ENCODE results near the gene ELMOD2.
"Not testable (repeated sequence)": the region's sequence is repeated elsewhere in the genome, so short reads cannot be mapped to it uniquely, and the experiment has no call there.

ELMOD2 gene, protein sequence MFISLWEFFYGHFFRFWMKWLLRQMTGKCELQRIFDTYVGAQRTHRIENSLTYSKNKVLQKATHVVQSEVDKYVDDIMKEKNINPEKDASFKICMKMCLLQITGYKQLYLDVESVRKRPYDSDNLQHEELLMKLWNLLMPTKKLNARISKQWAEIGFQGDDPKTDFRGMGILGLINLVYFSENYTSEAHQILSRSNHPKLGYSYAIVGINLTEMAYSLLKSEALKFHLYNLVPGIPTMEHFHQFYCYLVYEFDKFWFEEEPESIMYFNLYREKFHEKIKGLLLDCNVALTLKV

DNA sequence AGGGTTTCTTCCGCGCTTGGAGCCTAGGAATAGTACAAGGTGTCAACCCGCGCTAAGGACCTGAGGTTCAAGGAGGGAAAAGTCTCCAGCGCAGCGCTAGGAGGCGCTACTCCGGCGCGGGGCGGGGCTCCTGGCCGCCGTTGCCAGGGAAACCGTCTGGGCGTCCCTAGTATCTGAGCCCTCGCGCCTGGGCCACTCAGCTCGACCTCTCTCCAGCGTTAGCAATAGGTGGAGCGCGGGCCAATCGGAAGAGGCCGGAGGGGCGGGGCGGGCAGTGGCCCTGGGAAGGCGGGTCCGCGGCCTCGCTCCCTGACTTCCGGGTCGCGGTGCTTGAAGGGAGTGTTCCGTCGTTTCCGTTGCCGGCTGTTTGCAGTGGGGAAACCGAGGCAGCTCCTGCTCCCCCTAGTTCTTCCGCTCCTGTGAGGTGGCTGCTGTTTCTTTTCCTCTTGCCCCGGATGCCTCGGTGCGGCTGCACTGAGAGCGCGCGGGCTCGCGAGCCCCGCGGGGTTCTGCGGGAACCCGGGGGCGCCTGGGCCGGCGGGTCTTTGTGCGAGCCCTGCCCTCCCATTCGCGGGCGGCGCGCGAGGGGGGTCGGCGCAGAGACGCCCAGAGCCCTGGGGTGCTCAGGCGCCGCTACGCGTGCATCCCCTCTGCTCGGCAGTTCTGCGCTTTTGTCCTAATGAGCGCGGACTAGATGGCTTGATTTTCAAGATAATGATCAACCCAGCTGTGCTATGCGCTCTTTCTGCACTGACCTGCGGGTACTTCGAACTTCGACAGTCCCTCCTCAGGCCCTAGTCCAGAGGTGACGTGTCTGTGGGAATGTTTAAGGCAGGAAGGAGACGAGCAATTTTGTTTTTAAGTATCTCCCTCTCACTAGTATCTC, at the start of gene ELMOD2:
Gene ELMOD2, plus strand, starts transcription at position 312 of the 886 bp plus-strand sequence. CDS start 1,261 bp downstream, outside the sequence.
- peak; percentile 98 for DNase-seq

DNA sequence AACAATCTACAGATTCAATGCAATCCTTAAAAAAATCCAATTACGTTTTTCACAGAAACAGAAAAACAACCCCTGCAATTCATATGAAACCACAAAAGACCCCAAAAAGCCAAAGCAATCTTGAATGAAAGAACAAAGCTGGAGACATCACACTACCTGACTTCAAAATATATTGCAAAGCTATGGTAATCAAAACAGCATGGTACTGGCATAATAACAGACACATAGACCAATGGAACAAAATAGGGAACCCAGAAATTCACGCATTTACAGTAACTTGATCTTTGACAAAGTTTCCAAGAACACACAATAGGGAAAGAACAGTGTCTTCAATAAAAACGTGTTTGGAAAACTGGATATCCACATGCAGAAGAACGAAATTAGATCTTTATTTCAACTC, 40.5 kb upstream of the ELMOD2 start:
- DNase-seq: no peak

DNA sequence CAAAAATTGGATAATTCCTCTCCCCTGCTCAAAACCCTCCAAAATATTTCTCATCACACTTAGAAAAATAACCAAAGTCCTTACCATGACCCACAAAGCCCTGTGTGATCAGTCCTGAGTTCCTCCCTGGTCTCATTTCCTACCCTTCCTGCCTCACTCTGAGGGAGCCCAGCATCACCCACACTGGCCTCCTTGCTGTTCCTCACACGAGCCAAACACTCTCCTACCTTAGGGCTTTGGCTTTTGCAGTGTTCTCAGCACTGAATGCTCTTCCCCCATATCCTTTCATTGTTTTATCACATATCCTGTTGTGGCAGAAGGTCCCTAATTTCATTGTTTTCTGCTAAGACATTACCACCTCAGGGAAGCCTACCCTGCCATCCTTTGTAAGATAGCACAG, 38.0 kb upstream of the ELMOD2 start:
- DNase-seq: no peak

DNA sequence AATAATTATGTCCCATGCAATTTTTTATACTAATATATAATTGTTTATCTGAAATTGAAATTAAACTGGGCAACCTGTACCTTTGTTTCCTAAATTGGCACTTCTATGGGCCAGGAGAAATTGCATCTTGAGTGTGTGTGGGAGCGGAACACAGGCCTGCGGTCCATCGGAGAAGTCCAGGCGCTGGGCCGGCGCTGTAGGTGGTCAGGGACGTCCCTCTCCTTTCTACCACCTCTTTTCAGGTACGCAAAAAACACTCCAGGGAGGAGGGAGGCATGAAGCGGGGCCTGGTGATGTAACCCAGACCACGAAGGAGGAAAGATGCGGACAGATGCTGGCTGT, 26.6 kb upstream of the ELMOD2 start:
- DNase-seq: no peak

DNA sequence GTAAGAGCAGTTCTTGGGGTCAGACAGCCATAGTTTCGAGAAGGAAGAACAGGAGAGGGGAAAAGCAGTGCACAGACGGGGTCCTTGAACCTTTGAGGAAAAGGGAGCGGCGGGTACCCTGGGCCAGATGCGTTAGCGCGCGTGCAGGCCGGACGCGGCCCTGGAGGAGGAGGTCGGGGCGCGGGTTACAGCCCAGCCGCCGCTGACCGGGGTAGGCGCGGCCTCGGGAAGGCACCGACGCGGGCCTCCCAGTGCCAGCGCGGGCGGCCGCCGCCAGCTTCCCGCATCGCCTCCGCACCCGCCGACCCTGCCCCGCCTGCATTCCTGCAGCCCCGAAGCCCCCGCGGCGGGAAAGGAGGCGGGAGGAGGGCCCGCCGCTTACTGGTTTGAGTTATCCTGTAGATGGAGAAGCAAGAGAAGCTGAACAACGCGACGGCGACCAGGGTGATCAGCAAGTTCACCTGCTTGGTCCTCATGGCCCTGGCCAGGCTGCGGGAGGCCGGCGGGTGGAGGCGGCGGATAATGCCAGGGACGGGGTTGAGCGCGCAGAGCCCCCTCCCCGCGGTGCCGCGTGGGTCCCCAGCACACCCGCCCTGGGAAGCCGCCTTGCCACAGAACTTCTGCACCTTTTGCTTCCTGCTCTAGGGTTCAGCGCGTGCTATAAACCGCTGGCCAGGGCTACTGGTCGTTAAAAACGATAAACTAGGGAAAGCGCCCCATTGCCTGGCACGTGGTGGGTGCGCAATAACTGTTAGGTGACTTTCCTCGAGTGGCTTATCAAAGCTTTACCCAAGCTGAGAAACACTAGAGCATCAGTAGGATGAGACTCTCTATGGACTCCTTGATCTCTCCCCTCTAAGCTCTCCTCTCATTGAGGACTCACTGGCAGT, 26.0 kb upstream of the ELMOD2 start, which contains the start of gene MGAT4D:
Gene MGAT4D, minus strand, starts transcription at position 547 of the 890 bp plus-strand sequence. Its CDS starts 71 bp downstream, at position 476.
- no peak for DNase-seq

DNA sequence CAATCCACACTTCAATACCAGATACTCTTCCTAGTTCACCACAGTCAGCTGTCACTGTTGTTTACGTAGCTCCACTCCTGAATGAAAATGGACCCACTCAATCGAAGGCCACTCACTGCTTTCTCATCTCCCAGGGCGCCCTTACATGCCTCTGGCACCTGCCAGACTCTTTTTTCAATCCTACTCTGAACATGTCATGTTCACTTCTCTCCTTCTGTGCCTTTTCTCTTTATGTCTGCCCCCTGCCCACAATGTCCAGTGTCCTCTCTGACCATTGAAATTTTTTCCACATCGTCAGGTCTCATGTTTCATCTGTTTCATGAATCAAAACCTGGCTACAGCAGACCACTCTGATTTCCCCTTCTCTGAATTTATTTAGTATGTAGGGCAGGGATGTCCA, 24.6 kb upstream of the ELMOD2 start:
- DNase-seq: no peak

DNA sequence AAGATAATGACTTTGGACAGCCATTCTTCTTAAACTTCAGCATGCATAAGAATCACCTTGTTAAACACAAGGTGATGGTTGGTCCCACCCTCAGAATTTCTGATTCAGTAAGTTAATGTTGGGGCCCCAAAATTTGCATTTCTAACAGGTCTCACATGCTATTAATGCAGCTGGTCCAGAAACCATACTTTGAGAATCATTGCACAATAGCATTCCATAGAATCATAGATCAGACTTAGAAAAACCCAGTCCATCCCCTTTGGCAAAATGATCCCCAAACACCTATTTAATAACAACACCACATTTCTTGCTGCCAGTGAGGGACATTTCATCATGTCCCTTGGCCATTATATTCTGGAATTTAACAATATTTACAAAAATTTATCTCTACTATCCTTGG, 19.7 kb upstream of the ELMOD2 start:
- no peak for DNase-seq

DNA sequence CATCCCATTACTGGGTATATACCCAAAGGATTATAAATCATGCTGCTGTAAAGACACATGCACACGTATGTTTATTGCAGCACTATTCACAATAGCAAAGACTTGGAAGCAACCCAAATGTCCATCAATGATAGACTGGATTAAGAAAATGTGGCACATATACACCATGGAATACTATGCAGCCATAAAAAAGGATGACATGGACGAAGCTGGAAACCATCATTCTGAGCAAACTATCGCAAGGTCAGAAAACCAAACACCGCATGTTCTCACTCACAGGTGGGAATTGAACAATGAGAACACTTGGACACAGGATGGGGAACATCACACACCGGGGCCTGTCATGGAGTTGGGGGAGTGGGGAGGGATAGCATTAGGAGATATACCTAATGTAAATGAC, 10.2 kb upstream of the ELMOD2 start:
- DNase-seq: not testable (repeated sequence)

DNA sequence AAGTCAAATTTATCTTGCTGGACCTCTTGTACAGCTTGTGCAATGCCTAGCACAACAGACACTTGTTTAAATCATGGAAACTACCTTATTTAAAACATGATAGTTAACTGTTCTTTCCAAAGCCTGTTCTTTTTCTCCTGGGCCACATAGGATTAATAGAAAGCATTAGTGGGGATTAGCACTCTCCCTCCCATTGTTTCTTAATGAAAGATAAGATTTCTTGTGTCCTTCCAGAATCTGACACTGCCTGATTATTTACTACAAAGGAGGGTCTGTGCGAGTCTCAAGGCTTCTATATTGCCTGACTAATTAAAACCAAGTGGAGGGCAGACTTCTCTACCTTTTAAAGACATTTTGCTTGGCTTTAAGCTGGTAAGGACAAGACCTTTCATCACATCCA, 8.5 kb upstream of the ELMOD2 start:
- DNase-seq: no peak

DNA sequence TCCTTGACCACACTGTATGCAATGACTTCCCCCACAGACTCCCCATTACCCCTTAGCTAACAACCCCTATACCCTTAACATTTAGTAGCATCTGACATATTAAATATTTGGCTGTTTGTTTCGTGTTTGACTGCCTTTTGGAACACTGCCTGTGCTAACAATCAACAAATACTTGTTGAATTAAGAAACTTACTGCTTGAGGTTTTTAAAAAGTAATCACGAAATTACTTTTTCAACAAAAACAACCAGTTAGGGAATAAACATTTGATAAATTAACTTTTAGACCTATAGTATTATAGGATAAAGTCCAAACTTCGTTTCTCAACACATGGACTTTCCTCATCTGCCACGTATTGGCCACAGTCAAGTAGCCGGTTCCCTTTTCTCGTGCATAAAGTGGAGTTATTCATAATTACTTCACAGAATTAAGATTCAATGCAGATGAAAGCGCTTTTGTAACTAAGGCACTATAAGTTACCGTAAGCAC, 555 bp upstream of the ELMOD2 start:
- no peak for DNase-seq

DNA sequence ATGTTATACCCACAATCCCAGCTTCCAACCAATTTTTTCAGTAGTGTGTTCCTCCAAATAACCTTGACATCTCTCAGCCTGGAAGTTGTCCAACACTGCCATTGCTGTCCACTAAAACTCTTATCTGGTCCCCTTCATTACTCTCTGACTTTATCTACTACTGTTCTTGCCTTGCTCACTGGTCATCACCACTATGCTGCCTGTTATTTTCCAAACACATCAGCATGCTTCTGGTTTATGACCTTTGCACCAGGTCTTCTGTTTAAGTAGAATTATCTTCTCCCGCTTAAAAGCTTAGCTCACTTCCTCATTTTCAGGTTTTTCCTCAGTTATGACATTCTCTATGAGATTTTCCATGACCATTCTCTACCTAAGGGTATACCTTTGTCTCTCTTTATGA, 5.5 kb downstream of the ELMOD2 start:
- no peak for DNase-seq

DNA sequence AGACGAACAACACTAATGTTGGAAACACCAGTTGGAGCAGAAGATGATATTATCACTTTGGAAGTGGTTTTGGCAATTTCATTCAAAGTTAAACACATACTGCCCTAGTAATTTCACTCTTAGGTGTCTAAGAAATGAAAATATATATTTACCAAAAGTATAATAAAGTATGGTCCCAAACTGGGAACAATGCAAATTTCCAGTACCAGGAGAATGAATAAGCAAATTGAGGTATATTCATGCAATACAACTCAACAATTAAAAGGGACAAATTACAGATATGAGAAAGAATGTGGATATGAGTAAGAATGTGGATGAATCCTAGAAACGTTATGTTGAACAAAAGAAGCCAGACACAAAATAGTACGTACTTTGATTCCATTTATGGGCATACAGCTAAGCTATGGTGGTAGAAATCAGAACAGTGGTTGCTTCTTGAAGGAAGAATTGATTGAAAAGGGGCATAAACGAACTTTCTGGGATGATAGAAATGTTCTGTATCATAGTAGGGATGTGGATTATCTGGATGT, 10.0 kb downstream of the ELMOD2 start:
- DNase-seq: no peak

DNA sequence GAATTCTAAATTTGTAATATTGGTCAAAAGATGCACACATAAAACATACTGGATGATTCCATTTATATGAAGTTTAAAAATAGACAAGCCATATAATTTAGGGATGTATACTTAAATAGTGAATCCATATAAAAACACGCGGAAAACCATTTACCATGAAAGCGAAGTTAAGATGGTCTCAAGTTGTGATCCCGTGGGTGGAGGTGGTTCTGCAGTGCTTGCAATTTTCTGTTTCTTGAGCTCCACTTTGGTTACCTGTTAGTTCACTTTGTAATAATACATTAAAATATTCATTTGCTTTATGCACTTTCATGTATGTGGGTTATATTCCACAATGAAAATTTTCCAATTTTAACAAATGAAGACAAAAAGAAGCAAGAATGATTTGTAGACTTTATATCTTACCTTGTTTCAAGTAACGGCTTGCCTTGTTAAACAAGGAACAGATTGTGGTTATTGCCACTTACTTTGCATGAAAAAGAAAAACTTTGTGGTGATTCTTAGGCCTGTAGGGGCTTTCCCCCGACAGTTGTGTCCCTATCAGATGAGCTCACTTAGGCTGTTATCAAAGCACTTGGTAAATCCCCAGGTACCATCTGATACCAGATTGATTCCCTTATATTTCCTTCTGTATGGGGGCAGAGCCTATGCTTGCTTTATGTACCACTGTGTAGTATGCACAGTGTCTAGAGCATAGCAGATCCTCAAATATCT, 32.6 kb downstream of the ELMOD2 start:
- DNase-seq: no peak

DNA sequence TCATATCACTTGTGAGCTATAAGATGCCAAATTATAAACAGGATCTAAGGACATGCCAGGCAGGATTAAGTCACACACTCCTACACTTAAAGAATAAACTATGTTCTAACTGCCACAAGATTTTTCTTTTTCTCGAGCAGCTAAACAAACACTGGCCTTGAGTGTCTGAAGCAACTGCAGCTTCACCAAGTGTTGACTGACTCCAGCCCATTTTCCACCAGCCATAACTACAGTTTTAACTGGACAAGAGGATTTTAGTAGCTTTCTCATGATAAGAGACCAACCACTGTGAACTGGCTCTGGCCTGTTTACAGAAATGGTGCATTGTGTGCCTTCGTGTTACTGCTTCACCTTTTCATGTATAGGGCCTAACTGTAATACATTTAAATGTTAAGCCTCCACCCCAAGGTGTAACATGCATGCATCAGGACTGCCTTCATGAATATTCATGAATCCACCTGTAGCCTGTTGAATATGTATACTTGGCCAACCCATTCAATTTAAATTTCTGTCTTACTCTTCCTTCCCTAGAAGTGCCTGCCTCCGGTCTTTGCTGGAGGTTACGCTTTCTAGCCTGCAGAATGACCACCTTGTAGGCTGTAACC, 34.0 kb downstream of the ELMOD2 start:
- no peak for DNase-seq

DNA sequence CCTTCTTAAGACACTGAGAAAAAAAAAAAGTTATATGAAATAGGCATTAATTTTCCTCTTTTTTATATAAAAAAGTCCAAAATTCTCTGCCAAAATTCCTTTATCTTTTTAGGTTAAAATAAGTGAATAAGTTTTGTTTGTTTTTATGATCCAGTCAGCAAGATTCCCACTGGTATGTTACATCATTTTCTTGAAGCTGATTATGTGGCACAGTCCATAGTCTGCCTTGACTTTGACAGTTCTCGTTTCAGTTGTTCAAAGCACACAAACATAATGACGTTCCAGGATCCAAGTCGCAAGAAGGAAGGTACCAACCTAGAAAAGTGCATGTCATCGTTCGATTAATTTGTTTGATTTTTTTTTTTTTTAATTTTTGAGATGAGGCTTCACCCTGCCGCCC, 35.7 kb downstream of the ELMOD2 start:
- DNase-seq: no peak

DNA sequence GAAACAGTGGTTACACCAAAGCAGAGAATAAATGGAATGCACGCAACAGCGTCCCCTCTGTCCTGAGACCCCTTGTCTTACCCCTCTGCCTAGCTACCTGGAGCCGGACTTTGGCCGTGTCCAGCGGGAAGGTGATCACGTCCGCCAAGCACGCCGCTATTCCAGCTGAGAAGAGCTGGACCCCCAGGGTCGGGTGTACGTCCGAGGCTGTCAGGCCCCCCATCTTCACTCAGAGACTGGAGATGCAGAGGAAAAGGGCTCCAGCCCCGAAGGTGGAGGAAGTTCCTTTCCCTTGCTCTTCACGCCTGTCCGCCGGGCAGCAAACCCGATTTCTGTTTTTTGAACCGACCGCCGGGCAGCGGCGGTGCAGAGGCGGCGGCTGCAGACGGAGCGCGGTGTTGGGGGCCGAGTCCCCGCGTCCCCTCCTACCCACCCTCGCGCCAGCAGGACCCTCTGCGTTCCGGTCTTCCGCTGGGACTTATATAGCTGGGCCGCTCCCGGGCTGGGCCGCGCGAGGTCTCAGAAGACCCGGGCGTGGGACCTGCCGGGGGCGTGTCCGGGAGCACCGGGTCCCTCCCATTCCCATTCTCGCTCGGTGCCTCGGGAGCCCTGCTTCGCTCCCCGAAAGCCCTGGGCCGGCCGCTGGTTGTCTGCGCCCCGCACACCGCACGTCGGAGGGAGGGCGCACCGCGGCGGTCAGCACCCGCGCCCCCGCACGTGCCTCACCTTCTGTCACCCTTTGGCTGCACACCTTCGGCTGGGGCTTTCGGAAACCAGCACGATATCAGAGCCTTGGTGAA, 44.7 kb downstream of the ELMOD2 start, which contains the start of gene UCP1:
Gene UCP1, minus strand, starts transcription at position 455 of the 800 bp plus-strand sequence. Its CDS starts 232 bp downstream, at position 223.
- DNase-seq: no peak

DNA sequence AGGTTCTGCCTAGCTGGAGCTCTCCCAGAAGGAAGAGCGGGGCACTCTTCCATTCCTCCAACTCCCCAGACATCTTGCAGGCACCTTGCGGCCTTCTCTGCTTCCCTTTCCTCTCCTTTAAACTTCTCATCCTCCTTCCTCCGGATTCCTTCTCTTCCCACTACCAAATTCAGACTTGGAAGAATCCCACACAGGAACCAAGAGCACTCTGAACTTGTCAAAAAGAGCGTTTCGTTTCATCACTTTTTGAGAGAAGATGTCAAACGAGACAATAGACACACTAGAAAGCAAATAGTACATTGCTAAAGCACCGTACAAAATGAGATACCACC, 45.3 kb downstream of the ELMOD2 start:
- DNase-seq: no peak

DNA sequence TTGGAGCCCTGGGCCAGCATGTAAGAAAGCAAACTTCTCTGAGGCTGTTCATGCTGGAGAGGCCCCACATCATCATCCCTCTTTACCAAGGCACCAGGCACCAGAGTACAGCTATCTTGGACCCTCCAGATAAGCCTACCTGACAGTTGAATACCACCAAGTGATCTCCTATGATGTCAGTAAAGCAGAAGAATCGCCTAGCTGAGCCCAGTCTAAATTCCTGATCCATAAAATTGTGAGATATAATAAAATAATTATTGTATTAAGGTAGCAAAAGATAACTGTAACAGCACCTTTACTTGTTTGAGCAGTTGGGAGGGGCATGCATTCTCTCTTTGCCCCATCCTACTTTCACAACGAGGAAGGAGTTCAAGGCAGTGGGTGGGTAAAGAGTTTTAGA, 47.7 kb downstream of the ELMOD2 start:
- no peak for DNase-seq

DNA sequence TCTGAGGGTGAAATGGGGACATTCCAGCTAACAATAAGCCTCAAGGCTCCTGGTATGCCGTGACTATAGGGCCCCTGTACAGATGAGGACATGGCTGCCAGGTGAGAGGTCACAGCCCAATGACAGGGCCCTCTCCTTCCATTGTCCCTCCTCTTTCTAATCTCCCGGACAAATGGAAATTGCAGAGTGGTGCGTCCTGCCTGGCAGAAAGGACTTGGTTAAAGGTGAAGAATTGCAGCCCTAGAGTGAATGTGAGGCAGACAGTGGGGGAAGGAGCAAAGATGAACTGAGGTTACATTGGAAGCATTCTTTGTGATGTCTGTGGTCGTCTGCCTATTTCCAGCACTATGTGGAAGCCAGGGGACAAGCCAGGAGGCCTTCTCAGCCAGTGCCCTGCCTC, 51.5 kb downstream of the ELMOD2 start:
- no peak for DNase-seq

DNA sequence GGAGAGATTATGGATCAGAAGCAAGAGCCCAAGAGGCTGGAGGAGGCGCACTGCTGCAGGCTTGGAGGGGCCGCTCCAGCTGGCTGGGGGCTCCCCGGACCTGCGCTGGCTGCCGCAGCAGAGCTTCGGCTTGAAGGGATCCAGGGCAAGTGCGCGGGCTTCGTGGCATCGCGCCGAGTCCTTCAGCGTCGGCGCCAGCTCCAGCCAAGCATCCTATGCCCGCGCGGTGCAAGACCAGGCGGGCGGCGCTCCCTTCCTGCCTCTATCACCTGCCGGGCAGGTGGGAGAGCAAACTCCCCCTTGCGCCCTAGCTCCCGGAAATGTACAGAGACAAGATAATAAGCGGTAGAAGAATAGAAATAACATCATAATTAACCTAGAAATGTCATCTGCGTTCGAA, 55.3 kb downstream of the ELMOD2 start:
- DNase-seq: no peak

DNA sequence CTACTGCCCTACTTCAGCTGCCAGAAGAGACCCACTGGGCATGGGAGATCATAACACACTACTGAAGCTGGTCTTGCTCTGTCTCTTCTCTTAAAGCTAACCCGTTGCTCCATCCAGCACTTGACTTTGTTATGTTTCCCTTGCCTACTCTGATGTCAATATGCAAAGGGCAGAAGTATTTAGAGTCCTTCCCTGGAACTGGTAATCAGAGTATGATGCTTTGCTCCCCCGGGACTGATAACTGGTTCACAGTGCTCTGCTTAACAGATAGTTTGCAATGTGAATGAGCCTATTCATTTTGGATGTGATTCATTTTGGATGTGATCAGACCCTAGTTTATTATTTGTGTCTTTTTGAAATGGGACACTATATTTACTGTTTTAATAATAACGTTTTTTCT, 57.1 kb downstream of the ELMOD2 start:
- no peak for DNase-seq
